ENCODE results near the gene TIMP2. TPM values are rescaled to one million over a fixed set of nuclear protein-coding genes. Genes with fewer than 3 reads are reported as not detected.

The TIMP2 gene
- total RNA-seq (2021) (90.5 and 114 TPM in 2 replicates), Bru-seq, nascent RNA (percentile 70 among the genes with signal in this experiment), BruChase-seq, experiment 1, labeled RNA remaining after a 2-hour chase (percentile 73 among the genes with signal in this experiment), BruChase-seq, experiment 2, labeled RNA remaining after a 6-hour chase (percentile 83 among the genes with signal in this experiment)
- long read RNA-seq, transcript TIMP2-201 (5 exons, 3,652 nt) = major isoform, 14 of 31 reads
- long read RNA-seq, partial matches to known transcripts = 1 of 31 reads
- long read RNA-seq, other reads (novel, unspliced or antisense) = 16 of 31 reads

- Histone ChIP-seq H3K9me2 (ENCODE audit: insufficient read depth) (no peaks in the 10 kb centered on the region), H3K4me3 (peak within 1 kb of the TSS; percentile 73), H3K4me2 (peak within 1 kb of the TSS; percentile 91), H3F3A (ENCODE audit: insufficient read depth, low read depth) (no peaks in the 10 kb centered on the region), H3K79me2 (ENCODE audit: low read depth) (peaks cover 31% of the 10 kb centered on the region), H3K4me1 (replicated peaks; ENCODE audit: insufficient read depth) (no peaks in the 10 kb centered on the region), H3K27me3 (ENCODE audit: insufficient read depth, low read depth) (no peaks in the 10 kb centered on the region), H3K36me3 (ENCODE audit: low read depth) (no peaks in the 10 kb centered on the region), H3K9me3 (ENCODE audit: insufficient read depth, low read depth) (no peaks in the 10 kb centered on the region), H4K20me1 (ENCODE audit: insufficient read depth) (no peaks in the 10 kb centered on the region), H3K27ac (no peak within 1 kb of the TSS), H2AFZ (0 out of 2 replicates have a peak within 1 kb of the TSS, but pooled peaks have one; percentile 62)
- POLR2A ChIA-PET (ENCODE audit: unreplicated experiment) = no interaction called here
- TF ChIP-seq EZH2 (IDR thresholded peaks at IDR 0.05; ENCODE audit: low read depth) (no peak), CTCF (conservative IDR thresholded peaks at IDR 0.05) (0 out of 2 replicates have a peak, but pooled peaks have one; percentile 22)
- no TSS peak for BruUV-seq (replicated peaks)
- CTCF ChIA-PET = no interaction called here
- intact Hi-C loops (cut with micrococcal nuclease; ENCODE audit: unreplicated experiment) = no loop called here
- DNase-seq = peak in 1 of 2 experiments; percentile 78
These were observed at the start of gene TIMP2 for GRCh38 chr17:78925234-78925633. Gene TIMP2 (minus strand): TSS chr17:78925387. CDS start chr17:78925088, 299 bp downstream.

- Histone ChIP-seq H3K36me3 (ENCODE audit: low read depth) (no peaks in the 10 kb centered on the region), H3K4me3 (no peak overlapping the region), H3K9me3 (ENCODE audit: insufficient read depth, low read depth) (no peaks in the 10 kb centered on the region), H3K79me2 (ENCODE audit: low read depth) (peaks cover 35% of the 10 kb centered on the region), H3K9me2 (ENCODE audit: insufficient read depth) (no peaks in the 10 kb centered on the region), H2AFZ (no peak overlapping the region), H3K4me2 (no peak overlapping the region), H3F3A (ENCODE audit: insufficient read depth, low read depth) (no peaks in the 10 kb centered on the region), H4K20me1 (ENCODE audit: insufficient read depth) (no peaks in the 10 kb centered on the region; the same call in 1 of the 2 replicates), H3K27me3 (ENCODE audit: insufficient read depth, low read depth) (no peaks in the 10 kb centered on the region), H3K4me1 (replicated peaks; ENCODE audit: insufficient read depth) (peaks cover 16% of the 10 kb centered on the region; the same call in 1 of the 2 replicates), H3K27ac (no peak overlapping the region)
- DNase-seq = no peak
- intact Hi-C loops (cut with micrococcal nuclease; ENCODE audit: unreplicated experiment) = loop anchor here (5.0 kb wide), 1 partner anchor 42 kb away; no protein-coding TSS in a partner anchor
- no peak for TF ChIP-seq CTCF (conservative IDR thresholded peaks at IDR 0.05)
- TF ChIP-seq EZH2 (IDR thresholded peaks at IDR 0.05; ENCODE audit: low read depth) = no peak
- POLR2A ChIA-PET (ENCODE audit: unreplicated experiment) = interaction anchor here (0.6 kb wide), 1 partner anchor 73 kb away, joined by 5 read pairs; no protein-coding TSS in a partner anchor
- no TSS peak for BruUV-seq (replicated peaks)
- CTCF ChIA-PET = no interaction called here
These were observed 48.8 kb upstream of the TIMP2 start for GRCh38 chr17:78973792-78974520.

GRCh38 chr17:78973196-78973595 lies 48.0 kb upstream of the TIMP2 start:
- BruUV-seq (replicated peaks) = no TSS peak
- Histone ChIP-seq H3K9me3 (ENCODE audit: insufficient read depth, low read depth) (no peaks in the 10 kb centered on the region), H3K27me3 (ENCODE audit: insufficient read depth, low read depth) (no peaks in the 10 kb centered on the region), H3F3A (ENCODE audit: insufficient read depth, low read depth) (no peaks in the 10 kb centered on the region), H3K4me3 (no peak overlapping the region), H3K4me2 (no peak overlapping the region), H3K27ac (no peak overlapping the region), H2AFZ (no peak overlapping the region), H3K9me2 (ENCODE audit: insufficient read depth) (no peaks in the 10 kb centered on the region), H3K36me3 (ENCODE audit: low read depth) (no peaks in the 10 kb centered on the region), H3K79me2 (ENCODE audit: low read depth) (peaks cover 27% of the 10 kb centered on the region), H3K4me1 (replicated peaks; ENCODE audit: insufficient read depth) (peaks cover 8% of the 10 kb centered on the region; the same call in 1 of the 2 replicates), H4K20me1 (ENCODE audit: insufficient read depth) (no peaks in the 10 kb centered on the region; the same call in 1 of the 2 replicates)
- ChIA-PET POLR2A (ENCODE audit: unreplicated experiment) (interaction anchor here (0.6 kb wide), 1 partner anchor 72 kb away, joined by 5 read pairs; no protein-coding TSS in a partner anchor), CTCF (interaction anchor here (0.8 kb wide), 1 partner anchor 60 kb away, joined by 5 read pairs; no protein-coding TSS in a partner anchor)
- intact Hi-C loops (cut with micrococcal nuclease; ENCODE audit: unreplicated experiment) = loop anchor here (5.0 kb wide), 1 partner anchor 41 kb away; no protein-coding TSS in a partner anchor
- TF ChIP-seq CTCF (conservative IDR thresholded peaks at IDR 0.05) (no peak), EZH2 (IDR thresholded peaks at IDR 0.05; ENCODE audit: low read depth) (no peak)
- DNase-seq = no peak
